ENCODE measurements around the gene CISD3.

The CISD3 gene

DNA sequence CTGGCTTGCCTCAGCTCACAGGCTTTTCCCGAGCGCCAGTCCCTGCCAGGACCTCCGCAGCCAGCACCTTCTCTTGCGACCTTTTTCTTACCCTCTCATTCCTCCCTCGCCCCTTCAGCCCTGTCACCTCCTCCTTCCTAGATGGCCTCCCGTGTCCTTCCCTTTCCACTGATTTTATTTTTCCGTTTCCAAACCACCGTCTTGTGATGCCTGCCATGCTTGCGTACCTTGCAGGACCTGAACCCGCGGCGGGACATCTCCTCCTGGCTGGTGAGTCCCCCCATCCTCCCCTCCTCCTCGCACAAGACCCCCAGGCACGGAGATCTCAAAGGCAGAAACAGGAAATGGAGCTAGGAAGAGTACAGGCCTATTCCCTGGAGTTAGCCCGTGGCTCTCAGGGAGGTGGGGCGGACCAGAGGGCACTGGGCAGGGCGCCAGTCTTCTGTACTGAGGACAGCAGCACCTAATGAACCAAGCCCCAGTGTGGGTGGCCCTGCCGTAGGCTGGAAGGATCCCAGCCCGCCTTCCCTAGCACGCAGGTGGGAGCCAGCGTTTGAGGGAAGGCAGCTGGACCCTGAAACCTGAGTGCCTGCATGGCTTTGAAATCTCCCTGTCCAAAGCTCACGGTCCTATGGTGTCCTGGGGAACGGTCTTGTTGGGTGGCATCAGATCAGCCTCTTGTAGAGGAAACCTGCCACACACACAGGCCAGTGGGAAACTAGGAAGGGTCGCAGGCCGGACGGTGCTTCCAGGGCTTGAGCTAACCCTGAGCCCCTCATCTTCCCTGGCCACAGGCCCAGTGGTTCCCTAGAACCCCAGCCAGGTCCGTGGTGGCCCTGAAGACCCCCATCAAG lies 612 bp downstream of the CISD3 start:
- no peak for DNase-seq

DNA sequence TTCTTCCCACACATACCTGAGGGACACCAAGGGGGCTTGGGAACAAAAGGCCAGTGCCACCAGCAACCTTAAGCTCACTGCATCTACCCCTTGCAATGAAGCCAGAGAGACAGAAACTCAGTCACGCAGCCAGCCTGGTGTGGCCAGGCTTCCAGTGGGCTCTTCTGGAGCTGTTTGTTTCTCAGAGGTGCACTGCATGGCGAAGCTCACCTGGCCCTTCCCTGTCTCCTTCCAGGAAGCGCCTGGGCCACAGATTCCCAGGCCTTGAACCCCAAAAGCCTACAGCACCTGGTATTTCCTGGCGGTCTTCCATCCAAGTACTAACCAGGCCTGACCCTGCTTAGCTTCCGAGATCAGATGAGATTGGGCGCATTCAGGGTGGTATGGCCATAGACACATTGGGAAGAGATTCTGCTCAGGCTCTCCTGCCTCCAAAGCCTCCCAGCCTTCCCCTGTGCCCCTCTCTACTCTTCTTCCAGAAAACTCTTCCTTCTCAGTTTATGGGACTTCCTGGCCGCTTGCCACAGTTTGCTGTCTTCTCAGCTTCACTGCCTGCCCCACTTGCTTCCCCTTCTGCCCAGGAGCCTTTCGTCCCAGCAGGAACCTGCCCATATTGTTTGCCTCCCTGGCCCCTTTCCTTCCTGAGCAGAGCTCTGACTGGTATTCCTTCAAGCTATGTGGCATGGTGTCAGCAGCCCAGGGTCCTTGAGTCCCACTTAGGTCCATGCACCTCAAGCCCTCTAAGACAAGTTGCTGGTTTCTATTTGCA lies 1.6 kb downstream of the CISD3 start:
- no peak for DNase-seq

DNA sequence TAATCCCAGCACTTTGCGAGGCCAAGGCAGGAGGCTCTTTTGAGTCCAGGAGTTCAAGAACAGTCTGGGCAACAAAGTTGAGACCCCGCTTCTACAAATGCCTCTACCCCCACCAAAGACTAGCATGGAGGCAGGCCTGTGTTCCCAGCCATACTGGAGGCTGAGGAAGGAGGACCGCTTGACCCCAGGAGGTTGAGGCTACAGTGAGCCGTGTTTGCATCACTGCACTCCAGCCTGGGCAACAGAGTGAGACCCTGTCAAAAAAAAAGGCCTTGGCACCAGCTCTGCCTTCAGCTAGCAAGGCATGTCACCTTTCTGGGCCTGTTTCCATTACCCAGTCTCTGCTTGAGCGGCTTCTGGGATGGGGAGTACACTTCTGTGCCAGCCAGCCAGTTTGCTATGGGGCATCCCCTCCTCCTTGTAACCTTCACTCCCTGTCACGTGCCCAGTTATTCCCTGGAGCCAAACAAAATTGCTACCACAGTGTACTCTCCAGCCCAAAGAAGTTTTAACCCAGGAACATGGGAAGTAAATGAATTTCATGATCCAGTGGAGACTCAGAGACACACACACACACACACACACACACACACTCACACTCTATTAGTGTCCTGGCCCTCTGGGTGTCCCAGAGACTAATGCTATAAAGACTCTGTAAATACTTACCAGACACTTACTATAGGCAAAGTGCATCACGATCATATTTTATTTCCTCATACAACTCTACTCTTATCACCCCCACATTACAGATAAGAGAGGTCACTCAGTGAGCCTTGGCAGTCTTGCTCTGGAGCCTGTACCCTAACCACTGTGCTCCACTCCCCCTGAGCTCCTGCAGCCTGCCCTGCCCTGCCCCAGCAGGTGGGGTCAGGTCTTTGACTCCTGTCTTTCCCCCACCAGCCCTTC lies 2.5 kb downstream of the CISD3 start:
- DNase-seq, result no peak

DNA sequence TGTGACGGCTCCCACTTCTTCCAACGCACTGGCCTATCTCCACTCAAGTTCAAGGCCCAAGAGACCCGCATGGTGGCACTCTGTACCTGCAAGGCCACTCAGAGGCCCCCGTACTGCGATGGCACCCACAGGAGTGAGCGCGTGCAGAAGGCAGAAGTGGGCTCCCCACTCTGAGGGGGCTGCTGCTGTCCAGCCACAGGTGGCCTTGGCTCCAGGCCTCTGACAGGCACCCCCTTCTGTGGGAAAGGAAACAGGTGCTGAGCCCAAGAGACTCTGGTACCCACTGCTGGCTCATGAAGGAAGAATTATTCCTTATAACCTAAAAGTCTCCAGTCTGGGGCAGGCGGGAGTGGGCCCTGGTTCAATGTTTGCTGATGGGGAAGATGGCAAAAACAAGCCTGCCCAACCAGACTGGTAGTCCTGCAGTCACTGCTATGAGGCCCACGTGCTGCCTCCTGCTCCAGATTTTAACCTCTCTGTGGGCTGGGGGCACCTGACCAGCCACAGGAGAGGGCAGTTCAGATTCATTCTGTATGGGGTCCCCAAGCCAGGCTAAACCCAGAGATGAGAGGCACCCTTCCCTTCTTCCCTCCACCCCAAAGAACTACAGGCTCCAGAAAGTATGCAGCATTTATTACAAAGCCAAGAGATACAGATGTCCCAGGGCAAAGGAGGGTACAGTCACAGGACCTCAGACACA lies 3.3 kb downstream of the CISD3 start:
- DNase-seq, result no peak

DNA sequence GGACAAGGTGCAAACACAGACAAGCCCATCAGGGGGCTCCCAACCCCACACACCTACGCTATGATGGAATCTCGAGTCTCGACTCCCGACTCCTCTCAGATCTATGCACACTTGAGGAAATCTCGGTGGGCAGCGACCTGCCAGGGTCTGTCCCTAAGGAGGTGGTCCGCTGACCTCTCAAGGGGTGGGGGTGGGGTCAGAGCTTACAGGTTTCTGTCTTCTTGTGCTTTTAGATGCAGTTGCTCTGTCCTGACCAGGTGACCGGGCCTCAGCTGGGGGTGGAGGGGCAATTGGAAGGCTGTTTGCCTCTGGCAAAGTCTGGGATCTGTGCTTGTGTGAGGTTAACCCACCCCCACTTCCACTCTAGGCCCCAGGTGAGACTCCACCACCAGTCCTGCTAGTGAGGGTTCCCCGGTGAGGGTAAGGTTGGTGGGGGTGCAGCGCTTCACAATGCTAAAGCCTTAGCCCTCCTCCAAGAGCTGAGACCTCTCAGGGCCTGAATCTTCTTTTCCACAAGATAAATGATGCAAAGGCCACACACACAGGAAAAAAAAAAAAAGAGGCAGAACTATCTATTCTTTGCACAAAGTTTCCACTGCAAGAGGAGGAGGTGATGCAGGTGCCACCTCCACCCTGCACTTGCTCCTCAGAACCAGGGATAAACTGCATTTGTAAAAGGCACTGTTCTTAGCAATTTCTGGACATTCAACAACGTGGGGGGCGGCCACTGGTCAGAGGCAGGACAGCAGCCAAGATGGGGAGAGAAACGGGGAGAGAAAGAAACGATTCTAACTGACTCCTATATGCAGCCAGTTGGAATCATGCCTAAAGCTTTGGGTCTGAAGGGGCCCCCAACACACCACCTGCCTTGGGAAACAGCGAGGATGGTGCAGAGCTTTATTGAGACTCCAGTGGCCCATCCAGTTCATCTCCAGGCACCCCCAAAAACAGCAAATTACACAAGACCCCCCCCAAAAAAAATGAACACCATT lies 4.1 kb downstream of the CISD3 start:
- no peak for DNase-seq

DNA sequence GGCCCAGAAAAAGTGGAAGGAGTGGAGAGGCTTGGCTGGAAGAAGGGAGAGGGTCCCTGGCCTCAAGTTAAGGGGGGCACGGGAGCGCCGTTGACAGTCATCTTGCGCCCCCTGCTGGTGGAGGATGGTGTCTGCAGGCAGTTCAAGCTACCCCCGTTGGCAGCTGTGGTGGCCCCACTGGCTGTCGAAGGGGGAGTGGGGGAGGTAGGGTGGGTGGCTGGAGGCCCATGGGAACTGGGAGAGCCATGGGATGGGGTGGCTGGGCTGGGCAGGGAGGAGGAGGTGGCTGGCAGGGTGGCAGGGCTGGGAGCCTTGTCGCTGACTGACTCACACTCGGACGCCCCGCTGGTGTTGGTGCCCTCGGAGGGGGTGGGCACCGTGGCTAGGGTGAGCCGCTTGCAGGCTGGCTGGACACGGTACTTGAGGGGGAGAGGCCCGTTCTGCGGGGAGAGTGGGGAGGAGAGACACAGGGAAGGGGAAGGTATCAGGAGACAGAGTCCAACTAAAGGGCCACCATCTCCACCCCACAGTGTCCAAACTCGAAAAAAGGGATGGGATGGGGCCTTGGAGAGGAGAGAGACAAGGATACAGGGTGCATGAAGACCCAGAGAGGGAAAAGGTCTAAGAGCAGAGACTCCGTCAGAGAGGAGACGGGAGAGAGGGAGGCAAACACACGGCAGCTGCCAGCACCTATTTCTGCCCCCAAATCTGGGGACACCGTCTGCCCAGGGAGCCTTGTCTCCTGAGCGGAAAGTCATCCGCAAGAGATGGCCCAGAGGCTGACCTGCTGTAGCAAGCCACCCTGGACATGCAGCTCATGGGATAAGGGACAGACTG lies 5.2 kb downstream of the CISD3 start:
- DNase-seq, result peak; percentile 22

DNA sequence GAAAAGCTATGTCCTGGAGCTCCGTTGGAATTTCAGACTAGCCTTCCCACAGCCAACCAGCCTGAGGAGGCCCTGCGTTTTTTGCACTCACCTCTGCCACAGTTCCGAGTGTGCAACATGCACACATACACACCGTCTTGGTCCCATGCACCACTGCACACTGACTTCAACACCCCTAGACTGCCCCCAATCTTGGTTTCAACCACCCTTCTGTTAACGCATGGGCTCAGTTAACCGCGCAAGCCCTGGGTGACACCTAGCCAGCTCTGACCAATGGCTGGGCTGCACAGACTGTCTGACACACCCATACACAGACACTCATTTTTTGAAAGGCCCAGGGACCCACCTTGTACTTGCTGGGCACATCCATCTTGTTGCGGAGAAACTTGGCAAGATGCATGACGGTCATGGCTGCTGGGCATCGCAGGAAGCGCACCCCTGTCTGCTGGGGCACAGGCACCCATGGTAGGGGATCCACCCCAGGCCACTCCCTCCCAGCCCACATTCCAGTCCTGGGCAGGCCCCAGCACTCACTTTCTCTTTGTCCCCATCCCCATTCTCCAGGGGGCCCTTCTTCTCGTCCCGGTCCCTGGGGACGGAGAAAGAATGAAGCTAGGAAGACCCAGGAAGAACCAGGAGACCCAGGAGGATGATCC lies 8.0 kb downstream of the CISD3 start:
- no peak for DNase-seq

DNA sequence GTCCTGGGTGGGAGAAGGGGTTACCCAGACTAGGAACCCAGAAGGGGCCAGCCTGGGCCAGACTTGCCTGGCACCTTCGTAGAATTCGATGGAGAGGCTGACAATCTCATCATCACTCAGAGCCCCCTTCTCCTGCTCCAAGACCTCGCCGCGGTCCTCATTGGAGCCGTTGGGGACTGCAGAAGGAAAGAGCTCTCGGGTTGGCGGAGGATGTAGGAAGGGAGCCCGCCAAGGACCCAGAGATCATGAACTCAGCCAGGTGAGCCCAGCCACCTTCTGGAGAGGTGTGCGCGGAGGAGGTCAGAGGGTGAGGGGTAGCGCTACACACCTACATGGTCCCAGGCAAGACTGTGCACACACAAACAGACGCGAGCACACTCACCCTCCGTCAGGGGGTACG lies 8.5 kb downstream of the CISD3 start:
- DNase-seq, result no peak

DNA sequence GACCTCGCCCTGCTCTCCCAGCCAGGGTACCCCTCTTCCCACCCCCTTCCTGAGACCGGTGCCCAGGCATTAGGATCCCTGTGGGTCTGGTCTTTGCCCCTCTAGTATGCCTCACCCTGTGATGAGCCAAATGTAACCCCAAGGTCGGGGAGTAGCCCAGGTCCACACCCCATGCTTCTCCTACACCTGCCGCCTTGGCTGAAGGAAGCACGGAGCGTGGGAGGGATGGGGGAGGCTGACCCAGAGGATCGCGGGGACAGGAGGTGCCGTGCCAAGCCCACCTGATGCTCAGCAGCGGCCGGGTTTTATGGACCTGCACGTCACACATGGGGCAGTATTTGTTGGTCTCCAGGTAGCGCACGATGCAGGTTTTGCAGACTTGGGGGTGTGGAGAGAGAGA lies 9.2 kb downstream of the CISD3 start:
- no peak for DNase-seq

DNA sequence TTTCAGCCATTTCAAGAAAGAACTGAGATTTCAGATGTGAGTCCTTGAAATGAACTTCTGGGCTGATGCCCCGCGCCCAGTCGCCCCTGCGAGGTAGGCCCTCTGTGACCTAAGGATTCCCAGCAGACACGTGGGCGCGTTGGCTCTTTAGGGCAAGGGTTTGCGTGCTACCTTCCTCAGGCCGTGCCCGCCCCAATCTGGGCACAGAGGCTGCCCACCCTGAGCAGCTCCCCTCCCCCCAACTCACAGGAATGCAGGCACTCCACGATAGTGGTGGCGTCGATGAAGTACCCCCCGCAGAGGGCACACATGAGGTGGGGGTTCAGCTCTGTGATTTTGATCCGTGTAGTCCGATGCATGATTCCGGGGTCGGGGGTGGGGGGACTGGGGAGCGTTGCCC lies 9.9 kb downstream of the CISD3 start:
- no peak for DNase-seq

DNA sequence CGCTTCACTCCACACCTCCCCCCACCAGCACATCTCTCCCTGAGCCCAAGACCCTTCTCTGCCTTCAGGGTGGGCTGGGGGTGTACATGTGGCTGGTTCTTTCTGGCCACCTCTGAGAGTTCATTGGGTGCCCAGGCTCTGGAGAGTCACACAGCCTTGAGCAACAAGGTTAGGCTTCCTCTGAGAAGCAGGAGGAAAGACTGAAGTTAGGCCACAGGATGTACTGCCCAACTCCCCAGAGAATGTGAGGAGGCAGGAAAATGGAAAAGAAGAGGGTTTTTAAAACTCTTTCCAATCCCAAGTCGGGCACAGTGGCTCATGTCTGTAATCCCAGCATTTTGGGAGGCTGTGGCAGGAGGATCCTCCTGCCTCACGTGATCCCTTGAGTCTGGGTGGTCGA lies 10.7 kb downstream of the CISD3 start:
- no peak for DNase-seq

DNA sequence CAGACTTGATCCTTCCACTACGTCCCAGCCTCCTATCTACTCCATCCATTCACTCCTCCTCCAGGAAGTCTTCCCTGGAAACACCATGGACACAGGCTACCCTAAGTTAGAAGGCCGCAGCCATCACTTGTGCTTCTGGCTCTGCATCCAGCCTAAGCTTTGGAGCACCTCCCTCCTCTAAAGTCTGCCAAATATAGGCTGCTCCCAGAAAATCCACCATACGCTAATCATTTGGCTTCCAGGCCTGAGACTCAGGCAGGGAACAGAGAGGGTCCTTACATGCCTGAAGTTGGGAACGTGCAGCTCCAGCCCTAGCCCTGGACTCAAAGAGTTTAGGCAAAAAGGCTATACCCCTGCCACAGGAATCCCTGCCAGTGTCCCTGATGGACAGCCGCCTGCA lies 11.3 kb downstream of the CISD3 start:
- no peak for DNase-seq

DNA sequence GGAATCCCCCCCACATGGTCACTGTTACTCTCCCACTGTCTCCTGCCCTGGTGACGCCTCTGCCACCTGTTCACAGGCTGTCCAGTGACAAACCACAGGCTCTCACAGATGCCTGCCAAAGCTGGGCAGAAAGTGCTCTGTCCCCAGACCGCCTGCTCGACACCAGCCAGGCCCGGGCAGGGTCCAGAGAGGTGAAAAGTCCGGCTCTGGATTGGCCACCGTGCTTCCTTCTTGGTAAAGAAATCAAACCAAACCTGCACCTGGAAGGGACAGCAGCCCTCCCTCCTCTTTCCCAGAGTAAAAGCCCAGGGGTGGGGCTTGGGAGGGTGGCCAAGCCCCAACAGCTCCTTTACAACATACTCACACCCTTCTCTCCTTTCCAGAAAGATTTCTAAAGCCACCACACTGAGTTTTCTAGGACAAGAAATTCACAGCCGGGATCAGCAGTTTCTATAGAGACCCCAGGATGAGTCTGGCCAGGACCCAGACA lies 11.8 kb downstream of the CISD3 start:
- no peak for DNase-seq

DNA sequence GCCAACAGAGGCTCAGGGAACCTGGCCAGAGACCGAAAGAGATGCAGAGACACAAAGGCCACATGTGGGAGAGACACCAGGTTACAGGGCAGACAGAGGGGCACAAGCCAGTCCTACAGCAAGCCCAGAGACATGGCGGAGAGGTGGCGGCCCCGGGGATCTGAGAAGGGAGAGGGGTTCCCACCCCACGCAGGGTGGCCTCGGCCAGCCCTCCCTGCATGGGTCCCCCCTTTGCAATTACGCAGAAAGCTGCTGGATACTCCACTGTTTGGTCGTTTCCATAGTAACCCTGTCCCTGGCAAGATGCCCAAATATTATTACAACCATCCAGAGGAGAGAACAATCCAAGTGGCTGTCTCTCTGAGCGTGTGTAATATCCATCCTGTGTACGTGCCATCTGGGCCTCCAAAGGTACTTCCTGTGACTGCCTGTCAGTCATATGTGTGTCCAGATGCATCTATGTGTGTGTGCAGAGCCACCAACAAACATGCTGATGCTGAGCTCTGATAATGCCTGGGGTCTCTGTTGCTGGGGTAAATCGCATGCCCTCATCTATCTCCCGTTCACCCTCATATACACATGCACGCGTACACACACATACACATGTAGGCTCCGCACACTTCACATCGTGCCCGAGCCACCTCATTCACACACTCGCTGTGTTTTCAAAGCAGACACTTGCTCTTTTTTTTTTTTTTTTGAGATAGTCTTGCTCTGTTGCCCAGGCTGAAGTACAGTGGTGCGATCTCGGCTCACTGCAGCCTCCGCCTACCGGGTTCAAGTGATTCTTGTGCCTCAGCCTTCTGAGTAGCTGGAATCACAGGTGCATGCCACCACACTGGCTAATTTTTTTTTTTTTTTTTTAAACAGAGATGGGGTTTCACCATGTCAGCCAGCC lies 12.5 kb downstream of the CISD3 start:
- peak; percentile 93 for DNase-seq

DNA sequence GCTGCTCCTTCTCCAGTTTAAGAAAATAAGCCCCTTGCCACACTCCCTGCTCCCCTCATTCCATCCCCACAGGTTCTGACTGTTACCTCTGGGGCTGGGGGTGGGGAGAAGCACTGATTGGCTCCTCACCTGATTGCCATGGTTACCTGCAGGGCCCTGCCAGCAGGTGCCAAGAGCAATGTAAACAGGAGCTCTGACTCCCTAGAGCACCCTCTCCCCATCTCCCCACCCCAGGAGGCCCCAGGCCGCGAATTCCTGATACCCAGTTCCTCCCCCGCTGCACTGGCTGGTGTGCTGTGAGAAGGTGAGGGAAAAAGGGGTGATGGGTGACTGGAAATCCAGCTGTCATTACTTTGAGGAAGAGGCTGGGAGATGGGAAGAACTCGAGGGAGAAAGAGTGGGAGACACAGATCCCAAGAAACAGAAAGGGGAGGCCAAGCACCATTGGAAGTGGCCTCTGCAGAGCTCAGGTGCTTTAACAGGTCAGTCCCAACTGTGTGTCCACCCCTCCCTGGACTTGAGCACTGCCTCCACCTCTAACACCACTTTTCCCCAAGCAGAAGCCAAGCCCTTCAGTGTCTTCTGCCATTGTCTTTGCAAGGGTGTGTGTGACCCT lies 13.5 kb downstream of the CISD3 start:
- DNase-seq, result peak; percentile 68

DNA sequence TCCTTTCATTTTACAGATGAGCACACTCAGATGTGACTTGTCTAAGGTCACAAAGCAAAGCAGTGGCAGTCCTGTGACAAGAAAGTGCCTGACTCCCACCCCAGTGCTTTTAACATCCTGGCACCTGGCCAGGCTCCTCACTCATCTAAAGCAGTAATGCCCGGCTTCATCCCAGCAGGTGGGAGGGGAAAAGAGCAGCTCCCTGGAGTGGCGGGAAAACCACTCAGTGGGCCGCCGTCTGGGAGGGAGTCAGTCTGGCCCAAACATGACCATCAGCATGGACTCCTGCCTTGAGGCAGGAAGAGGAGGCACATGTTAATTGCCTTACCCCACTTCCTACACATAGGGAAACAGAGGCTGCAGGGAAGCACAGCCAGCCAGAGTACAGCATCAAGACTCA lies 15.4 kb downstream of the CISD3 start:
- peak; percentile 73 for DNase-seq

DNA sequence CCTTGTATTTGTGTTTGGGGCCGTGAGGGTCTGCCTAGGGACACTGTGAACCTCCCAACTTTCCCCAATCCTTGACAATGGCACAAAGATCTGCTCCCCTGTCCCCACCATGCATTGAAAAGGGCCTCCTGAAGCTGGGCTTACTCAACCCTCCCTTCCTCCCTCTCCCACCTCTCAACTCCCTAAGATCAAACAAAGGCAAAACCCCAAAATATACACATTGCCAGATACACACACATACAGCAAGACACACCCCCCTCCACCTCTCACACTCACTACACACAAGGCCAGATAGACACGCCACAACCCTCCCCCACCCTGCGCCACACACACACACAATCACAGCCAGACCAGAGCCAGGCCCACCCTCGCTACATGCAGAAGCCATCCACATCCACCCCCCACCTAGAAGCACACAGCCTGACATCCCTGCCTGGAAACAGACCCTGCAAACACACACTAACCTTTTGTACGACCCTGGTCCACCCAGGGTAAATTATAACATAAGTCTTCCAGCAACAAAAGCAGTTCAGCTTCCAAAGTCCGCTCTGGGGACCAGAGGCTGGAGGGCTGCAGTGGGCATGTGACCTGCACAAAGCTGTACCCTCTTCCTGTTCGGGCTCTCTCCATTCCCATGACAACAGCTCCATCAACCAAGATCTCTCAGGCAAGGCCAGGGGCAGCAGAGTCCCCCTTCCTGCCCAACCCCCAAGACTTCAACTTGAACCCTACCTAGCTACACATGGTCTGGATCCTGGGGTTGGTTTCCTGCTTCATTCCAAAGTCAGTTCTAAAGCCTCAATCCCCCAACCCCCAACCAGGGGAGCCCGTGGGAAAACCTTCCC lies 16.1 kb downstream of the CISD3 start:
- DNase-seq, result no peak

Measured in NCI-H2171 (cell line).